DND-41 (cell line): ENCODE results near the gene KATNAL2.

Experiments
- ATAC-seq: fragments of 200-7000 bp; cut with Tn5 transposase; 3 replicates; pipeline ENCODE4 v1.9.1; 2021; ENCODE audit warnings: low read depth; ENCODE audit not compliant: insufficient read depth
- DNase-seq: peaks from one replicate; pipeline ENCODE4 v3.0.0-alpha.2; 2020
- H2AFZ ChIP-seq: 2 replicates; pipeline ENCODE4 v1.6.0; 2012; ENCODE audit warnings: low read depth, low read length
- H3K27ac ChIP-seq: 2 replicates; pipeline ENCODE4 v1.5.1; 2012; ENCODE audit warnings: low read length, inconsistent platforms
- H3K27me3 ChIP-seq: fragments of 200-600 bp; sonication (generic); 2 replicates; pipeline ENCODE4 v1.6.0; 2012; ENCODE audit warnings: low read length, mild to moderate bottlenecking, inconsistent platforms; ENCODE audit not compliant: insufficient read depth, poor library complexity
- H3K36me3 ChIP-seq: 2 replicates; pipeline ENCODE4 v1.5.1; 2012; ENCODE audit warnings: low read length, inconsistent platforms; ENCODE audit not compliant: insufficient read depth
- H3K4me1 ChIP-seq: 2 replicates; pipeline ENCODE4 v1.5.1; 2012; ENCODE audit warnings: mild to moderate bottlenecking, low read length; ENCODE audit not compliant: insufficient read depth
- H3K4me2 ChIP-seq: 2 replicates; pipeline ENCODE4 v1.6.0; 2012; ENCODE audit warnings: mild to moderate bottlenecking, moderate library complexity, low read length, inconsistent platforms; ENCODE audit not compliant: insufficient read depth
- H3K4me3 ChIP-seq, 2 experiments: fragments of 200-600 bp in 1 of 2; shearing (Covaris generic) in 1 of 2; 2 replicates each; pipeline ENCODE4 v1.5.1; 2012 to 2016; ENCODE audit warnings: inconsistent platforms in 2 of 2, low read length in 2 of 2, mild to moderate bottlenecking in 2 of 2, low read depth in 1 of 2, moderate library complexity in 1 of 2
- H3K79me2 ChIP-seq: 2 replicates; pipeline ENCODE4 v1.6.0; 2012; ENCODE audit warnings: low read length, inconsistent platforms; ENCODE audit not compliant: insufficient read depth
- H3K9ac ChIP-seq: 2 replicates; pipeline ENCODE4 v1.6.0; 2012; ENCODE audit warnings: low read depth, mild to moderate bottlenecking, inconsistent platforms, low read length, moderate library complexity
- H3K9me3 ChIP-seq: 2 replicates; pipeline ENCODE4 v1.5.1; 2012; ENCODE audit warnings: low read length, moderate library complexity, mild to moderate bottlenecking, inconsistent platforms; ENCODE audit not compliant: insufficient read depth, severe bottlenecking
- H4K20me1 ChIP-seq: 2 replicates; pipeline ENCODE4 v1.6.0; 2012; ENCODE audit warnings: low read length; ENCODE audit not compliant: insufficient read depth
- EZH2 ChIP-seq: IDR thresholded peaks from 3 replicates; pipeline ENCODE4 v1.6.1; 2012; ENCODE audit warnings: borderline replicate concordance, low read depth, mild to moderate bottlenecking, moderate library complexity, low read length, inconsistent platforms; ENCODE audit not compliant: severe bottlenecking
- TF ChIP-seq, protein P1 (sequence below): IDR thresholded peaks from 2 replicates; pipeline ENCODE4 v1.5.1; 2012; ENCODE audit warnings: borderline replicate concordance, low read length, moderate library complexity, mild to moderate bottlenecking; ENCODE audit not compliant: poor library complexity, severe bottlenecking; ENCODE audit errors: extremely low read depth

Gene KATNAL2

GRCh38 chr18:47054369-47054768, 137.0 kb downstream of the KATNAL2 start:
- Histone ChIP-seq H2AFZ (no peak overlapping the region), H3K4me1 (no peaks in the 10 kb centered on the region), H3K27ac (no peak overlapping the region), H3K4me3 (no peak overlapping the region), H3K27me3 (no peaks in the 10 kb centered on the region), H3K4me2 (no peak overlapping the region), H3K9ac (no peak overlapping the region), H3K79me2 (no peaks in the 10 kb centered on the region), H4K20me1 (no peaks in the 10 kb centered on the region), H3K36me3 (no peaks in the 10 kb centered on the region), H3K9me3 (no peaks in the 10 kb centered on the region)
- DNase-seq (no peak), ATAC-seq (no peak)
- TF ChIP-seq, protein P1, sequence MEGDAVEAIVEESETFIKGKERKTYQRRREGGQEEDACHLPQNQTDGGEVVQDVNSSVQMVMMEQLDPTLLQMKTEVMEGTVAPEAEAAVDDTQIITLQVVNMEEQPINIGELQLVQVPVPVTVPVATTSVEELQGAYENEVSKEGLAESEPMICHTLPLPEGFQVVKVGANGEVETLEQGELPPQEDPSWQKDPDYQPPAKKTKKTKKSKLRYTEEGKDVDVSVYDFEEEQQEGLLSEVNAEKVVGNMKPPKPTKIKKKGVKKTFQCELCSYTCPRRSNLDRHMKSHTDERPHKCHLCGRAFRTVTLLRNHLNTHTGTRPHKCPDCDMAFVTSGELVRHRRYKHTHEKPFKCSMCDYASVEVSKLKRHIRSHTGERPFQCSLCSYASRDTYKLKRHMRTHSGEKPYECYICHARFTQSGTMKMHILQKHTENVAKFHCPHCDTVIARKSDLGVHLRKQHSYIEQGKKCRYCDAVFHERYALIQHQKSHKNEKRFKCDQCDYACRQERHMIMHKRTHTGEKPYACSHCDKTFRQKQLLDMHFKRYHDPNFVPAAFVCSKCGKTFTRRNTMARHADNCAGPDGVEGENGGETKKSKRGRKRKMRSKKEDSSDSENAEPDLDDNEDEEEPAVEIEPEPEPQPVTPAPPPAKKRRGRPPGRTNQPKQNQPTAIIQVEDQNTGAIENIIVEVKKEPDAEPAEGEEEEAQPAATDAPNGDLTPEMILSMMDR, result no peak
- TF ChIP-seq EZH2, result no peak

DNA sequence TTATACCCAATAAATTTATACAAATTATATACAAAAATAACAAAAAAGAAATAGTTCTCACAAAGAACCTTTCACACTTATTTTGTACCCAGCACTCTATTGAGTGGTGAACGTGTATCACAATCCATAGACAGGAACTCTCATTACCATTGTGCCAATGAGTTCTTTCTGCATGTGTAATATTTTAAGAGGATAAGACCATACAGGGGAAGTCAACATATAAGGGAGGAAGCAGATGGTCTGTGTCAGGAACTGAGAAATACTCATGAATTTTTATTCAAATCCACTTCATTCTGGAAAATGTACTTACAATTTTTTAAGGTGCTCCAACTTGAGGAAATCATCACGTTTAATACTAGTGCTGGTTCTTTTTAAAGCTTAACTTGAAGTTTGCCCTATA, 145.1 kb downstream of the KATNAL2 start:
- H3K27ac ChIP-seq, result no peak overlapping the region

DNA sequence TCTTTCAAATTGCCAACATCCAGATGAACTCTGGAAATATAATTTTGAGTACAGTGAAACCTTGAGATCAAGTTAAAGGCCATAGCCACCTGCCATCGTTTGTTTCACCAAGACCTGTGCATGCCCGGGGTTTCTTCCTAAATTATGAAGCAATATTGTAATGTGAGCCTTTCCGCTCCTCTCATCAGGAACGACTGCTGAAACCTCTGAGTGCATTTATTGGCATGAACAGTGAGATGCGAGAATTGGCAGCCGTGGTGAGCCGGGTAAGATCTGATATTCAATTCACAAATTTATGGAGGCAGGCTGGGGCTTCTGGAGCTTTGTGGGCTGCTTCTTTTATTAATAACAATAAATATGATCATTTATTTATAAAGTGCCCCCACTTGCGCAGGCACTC, 145.7 kb downstream of the KATNAL2 start:
- Histone ChIP-seq H4K20me1 (no peaks in the 10 kb centered on the region), H3K9me3 (no peaks in the 10 kb centered on the region), H3K36me3 (no peaks in the 10 kb centered on the region), H3K4me2 (no peak overlapping the region), H3K9ac (no peak overlapping the region), H3K79me2 (no peaks in the 10 kb centered on the region), H3K4me1 (no peaks in the 10 kb centered on the region), H3K4me3 (no peak overlapping the region), H3K27me3 (peaks cover 4% of the 10 kb centered on the region), H2AFZ (no peak overlapping the region), H3K27ac (no peak overlapping the region)
- ATAC-seq, result no peak
- TF ChIP-seq, protein P1, result no peak
- TF ChIP-seq EZH2, result no peak
- DNase-seq, result no peak

More for the DNA sequence above, 145.1 kb downstream of the KATNAL2 start:
- Histone ChIP-seq H3K9ac (no peak overlapping the region), H3K4me1 (no peaks in the 10 kb centered on the region), H3K4me3 (no peak overlapping the region), H3K9me3 (no peaks in the 10 kb centered on the region), H4K20me1 (no peaks in the 10 kb centered on the region), H2AFZ (no peak overlapping the region), H3K4me2 (no peak overlapping the region), H3K27me3 (no peaks in the 10 kb centered on the region), H3K79me2 (no peaks in the 10 kb centered on the region), H3K36me3 (no peaks in the 10 kb centered on the region)
- TF ChIP-seq EZH2, result no peak
- TF ChIP-seq, protein P1, result no peak
- DNase-seq, result no peak
- ATAC-seq, result no peak

DNA sequence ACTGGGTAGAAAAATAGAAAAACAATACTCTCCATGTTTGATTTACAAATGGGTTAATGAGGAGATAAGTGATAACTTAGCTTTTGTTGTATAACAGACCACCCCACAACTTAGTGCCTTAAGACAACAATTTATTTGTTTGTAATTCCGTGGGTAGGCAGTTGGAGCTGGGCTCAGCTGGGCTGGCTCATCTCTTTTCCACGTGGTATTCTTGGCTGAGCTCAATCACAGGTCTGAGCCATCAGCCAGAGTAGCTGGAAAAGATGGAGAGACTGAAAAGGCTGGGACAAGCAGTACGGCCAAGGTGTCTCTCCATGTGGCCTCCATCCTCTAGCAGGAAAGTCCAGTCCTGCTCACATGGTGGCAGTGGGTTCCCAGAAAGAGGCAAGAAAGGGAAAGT, 150.2 kb downstream of the KATNAL2 start:
- H2AFZ ChIP-seq, result no peak overlapping the region
- H3K4me1 ChIP-seq, result no peaks in the 10 kb centered on the region
- ATAC-seq (no peak), DNase-seq (no peak)
- H3K9me3 ChIP-seq, result no peaks in the 10 kb centered on the region
- no peak overlapping the region for H3K4me2 ChIP-seq
- H3K9ac ChIP-seq, result no peak overlapping the region
- TF ChIP-seq, protein P1, result no peak
- no peak for TF ChIP-seq EZH2
- no peaks in the 10 kb centered on the region for H3K36me3 ChIP-seq
- peaks cover 4% of the 10 kb centered on the region for H3K27me3 ChIP-seq
- no peak overlapping the region for H3K4me3 ChIP-seq
- H4K20me1 ChIP-seq, result no peaks in the 10 kb centered on the region
- no peak overlapping the region for H3K27ac ChIP-seq
- H3K79me2 ChIP-seq, result no peaks in the 10 kb centered on the region
